Stimulated activated memory B cell treated with anti-CD40 and anti-IgM and Interleukin-4, amounts not matched to agents 10 μg/mL and 1 μg/mL and 100 μg/mL, for 72 hours (primary cell): ENCODE measurements around the gene DNMT3A.
"Not testable (repeated sequence)": the region's sequence is repeated elsewhere in the genome, so short reads cannot be mapped to it uniquely, and the experiment has no call there.

Experiments used
- ATAC-seq: fragments of 150-1000 bp; cut with Tn5 transposase; 2 replicates; pipeline ENCODE4 v1.10.0; 2021
- H3K27ac Mint-ChIP-seq: one replicate; pipeline ENCODE4 v1.8.0; 2022; ENCODE audit warnings: mild to moderate bottlenecking, mixed read lengths
- H3K27me3 Mint-ChIP-seq: one replicate; pipeline ENCODE4 v1.8.0; 2022; ENCODE audit warnings: mixed read lengths
- H3K36me3 Mint-ChIP-seq: one replicate; pipeline ENCODE4 v1.8.0; 2022; ENCODE audit warnings: mixed read lengths
- H3K4me1 Mint-ChIP-seq: one replicate; pipeline ENCODE4 v1.8.0; 2022; ENCODE audit warnings: mixed read lengths
- H3K4me3 Mint-ChIP-seq: one replicate; pipeline ENCODE4 v1.8.0; 2022; ENCODE audit warnings: mild to moderate bottlenecking, moderate library complexity, mixed read lengths
- H3K9me3 Mint-ChIP-seq: one replicate; pipeline ENCODE4 v1.8.0; 2022; ENCODE audit warnings: mixed read lengths

The DNMT3A gene

GRCh38 chr2:25213229-25213628 is 128.5 kb downstream of the DNMT3A start:
- H3K4me1 Mint-ChIP-seq, result peaks cover 43% of the 10 kb centered on the region
- no peaks in the 10 kb centered on the region for H3K27me3 Mint-ChIP-seq
- no peaks in the 10 kb centered on the region for H3K36me3 Mint-ChIP-seq
- H3K4me3 Mint-ChIP-seq, result no peak overlapping the region
- peak overlapping the region; percentile 33 for H3K27ac Mint-ChIP-seq
- H3K9me3 Mint-ChIP-seq, result no peaks in the 10 kb centered on the region
- no peak for ATAC-seq

DNA sequence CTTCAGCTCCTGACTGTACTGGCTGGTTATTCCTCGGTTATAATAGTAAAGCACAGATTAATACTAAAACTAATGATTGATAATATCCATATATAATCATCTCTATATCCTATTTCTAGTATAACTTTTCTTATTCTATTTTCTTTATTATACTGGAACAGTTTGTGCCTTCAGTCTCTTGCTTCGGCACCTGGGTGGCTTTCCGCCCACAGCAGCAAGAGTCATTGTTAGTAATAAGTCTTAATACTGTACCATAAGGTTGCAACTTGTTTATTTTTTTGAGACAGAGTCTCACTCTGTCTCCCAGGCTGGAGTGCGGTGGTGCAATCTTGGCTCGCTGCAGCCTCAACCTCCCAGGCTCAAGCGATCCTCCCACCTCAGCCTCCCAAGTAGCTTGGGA is 130.8 kb downstream of the DNMT3A start:
- H3K4me3 Mint-ChIP-seq, ATAC-seq, H3K9me3 Mint-ChIP-seq, H3K36me3 Mint-ChIP-seq, H3K27me3 Mint-ChIP-seq: not testable (repeated sequence)
- Mint-ChIP-seq H3K4me1 (peaks cover 64% of the 10 kb centered on the region), H3K27ac (peak overlapping the region; percentile 94)

- Mint-ChIP-seq H3K36me3 (no peaks in the 10 kb centered on the region), H3K4me1 (peaks cover 69% of the 10 kb centered on the region), H3K27me3 (no peaks in the 10 kb centered on the region), H3K9me3 (no peaks in the 10 kb centered on the region), H3K27ac (peak overlapping the region; percentile 94), H3K4me3 (no peak overlapping the region)
- peak; percentile 34 for ATAC-seq
These were observed 134.6 kb downstream of the DNMT3A start for GRCh38 chr2:25207078-25207545.

DNA sequence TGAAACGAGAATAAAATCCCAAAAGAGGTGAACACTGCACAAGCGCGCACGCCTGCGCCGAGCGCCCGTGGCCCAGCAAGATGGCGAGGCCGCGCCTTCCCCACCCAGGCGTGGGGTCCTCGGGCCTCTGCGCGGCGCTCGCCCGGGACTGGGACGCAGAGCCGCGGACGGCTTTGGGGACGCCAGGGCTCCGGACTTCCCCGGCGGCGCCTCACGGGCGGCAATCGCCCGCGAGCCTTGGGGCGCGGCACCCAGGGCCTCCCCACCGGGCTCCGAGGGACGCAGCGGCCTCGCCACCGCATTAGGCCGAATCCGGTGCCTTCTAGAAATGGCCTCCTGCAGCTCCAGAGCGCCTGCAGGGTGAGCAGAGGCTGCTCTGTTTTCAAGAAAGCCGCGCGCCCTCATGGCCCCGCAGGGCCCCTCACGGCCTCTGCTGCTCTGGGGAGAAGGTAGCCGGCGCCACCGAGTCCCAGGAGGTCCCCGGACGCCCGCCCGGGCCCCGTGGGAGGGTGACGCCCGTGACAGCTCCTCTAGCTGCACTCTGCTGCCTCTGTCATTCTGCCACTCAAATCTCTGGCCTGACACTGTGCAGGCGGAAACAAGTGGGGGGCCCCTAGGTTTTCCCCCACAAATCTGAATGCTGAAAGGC is 137.4 kb downstream of the DNMT3A start:
- Mint-ChIP-seq H3K27me3 (no peaks in the 10 kb centered on the region), H3K9me3 (no peaks in the 10 kb centered on the region), H3K4me1 (peaks cover 52% of the 10 kb centered on the region), H3K4me3 (peak overlapping the region; percentile 60), H3K36me3 (no peaks in the 10 kb centered on the region), H3K27ac (peak overlapping the region; percentile 62)
- peak; percentile 93 for ATAC-seq

DNA sequence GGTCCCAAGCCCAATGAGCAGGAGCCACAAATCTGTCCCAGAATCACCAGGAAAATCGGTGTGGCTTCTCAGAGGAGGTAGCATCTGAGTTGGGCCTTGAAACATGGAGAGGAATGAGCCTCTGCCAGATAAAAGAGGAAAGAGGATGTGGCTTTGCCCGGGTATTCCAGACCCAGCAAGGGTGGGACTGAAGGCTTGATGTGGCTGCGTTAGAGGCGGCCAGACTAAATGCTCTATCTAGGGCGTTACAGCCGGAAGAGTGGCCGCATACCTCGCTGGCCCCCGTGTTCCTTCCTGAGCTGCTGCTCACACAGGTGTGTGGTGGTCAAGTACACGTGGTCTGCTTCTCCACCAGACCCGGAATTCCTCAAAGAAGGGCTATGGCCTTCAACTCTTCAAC is 139.4 kb downstream of the DNMT3A start:
- peaks cover 41% of the 10 kb centered on the region for H3K4me1 Mint-ChIP-seq
- H3K36me3 Mint-ChIP-seq, result no peaks in the 10 kb centered on the region
- H3K4me3 Mint-ChIP-seq, result no peak overlapping the region
- ATAC-seq, result no peak
- H3K27ac Mint-ChIP-seq, result peak overlapping the region; percentile 23
- no peaks in the 10 kb centered on the region for H3K27me3 Mint-ChIP-seq
- no peaks in the 10 kb centered on the region for H3K9me3 Mint-ChIP-seq

GRCh38 chr2:25201794-25202193 is 139.9 kb downstream of the DNMT3A start:
- H3K27me3 Mint-ChIP-seq, result no peaks in the 10 kb centered on the region
- ATAC-seq, result no peak
- no peaks in the 10 kb centered on the region for H3K9me3 Mint-ChIP-seq
- no peak overlapping the region for H3K4me3 Mint-ChIP-seq
- peak overlapping the region; percentile 23 for H3K27ac Mint-ChIP-seq
- peaks cover 37% of the 10 kb centered on the region for H3K4me1 Mint-ChIP-seq
- no peaks in the 10 kb centered on the region for H3K36me3 Mint-ChIP-seq

DNA sequence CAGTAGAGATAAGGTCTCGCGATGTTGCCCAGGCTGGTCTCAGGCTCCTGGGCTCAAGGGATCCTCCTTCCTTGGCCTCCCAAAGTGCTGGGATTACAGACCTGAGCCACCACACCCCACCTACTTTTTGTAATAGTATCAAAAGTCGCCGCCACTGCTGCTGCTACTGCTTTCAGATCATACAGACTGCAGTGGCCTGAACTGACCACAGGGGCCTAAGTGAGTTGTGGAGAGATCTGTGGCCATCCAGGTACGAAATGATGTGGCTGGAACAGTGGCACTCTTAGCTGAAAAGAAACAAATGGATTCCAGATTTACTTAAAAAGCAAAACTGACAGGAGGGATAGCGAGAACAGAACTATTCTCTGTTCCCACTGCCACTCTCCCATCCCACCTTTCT is 140.5 kb downstream of the DNMT3A start:
- no peaks in the 10 kb centered on the region for H3K27me3 Mint-ChIP-seq
- no peak for ATAC-seq
- H3K27ac Mint-ChIP-seq, result no peak overlapping the region
- peaks cover 37% of the 10 kb centered on the region for H3K4me1 Mint-ChIP-seq
- no peak overlapping the region for H3K4me3 Mint-ChIP-seq
- no peaks in the 10 kb centered on the region for H3K36me3 Mint-ChIP-seq
- no peaks in the 10 kb centered on the region for H3K9me3 Mint-ChIP-seq

- ATAC-seq, result no peak
- Mint-ChIP-seq H3K4me3 (no peak overlapping the region), H3K9me3 (no peaks in the 10 kb centered on the region), H3K36me3 (no peaks in the 10 kb centered on the region), H3K27me3 (no peaks in the 10 kb centered on the region), H3K4me1 (peaks cover 22% of the 10 kb centered on the region), H3K27ac (no peak overlapping the region)
These were observed 143.1 kb downstream of the DNMT3A start for GRCh38 chr2:25198576-25198975.

GRCh38 chr2:25198209-25198525 is 143.6 kb downstream of the DNMT3A start:
- Mint-ChIP-seq H3K9me3 (no peaks in the 10 kb centered on the region), H3K36me3 (no peaks in the 10 kb centered on the region), H3K27ac (no peak overlapping the region)

GRCh38 chr2:25197336-25198208 is 144.2 kb downstream of the DNMT3A start:
- H3K4me3 Mint-ChIP-seq, result no peak overlapping the region
- ATAC-seq, result no peak
- H3K27me3 Mint-ChIP-seq, result no peaks in the 10 kb centered on the region
- peak overlapping the region; percentile 12 for H3K27ac Mint-ChIP-seq
- H3K4me1 Mint-ChIP-seq, result peaks cover 22% of the 10 kb centered on the region
- H3K36me3 Mint-ChIP-seq, result no peaks in the 10 kb centered on the region
- no peaks in the 10 kb centered on the region for H3K9me3 Mint-ChIP-seq

More at GRCh38 chr2:25198209-25198525, 143.6 kb downstream of the DNMT3A start:
- Mint-ChIP-seq H3K27me3 (no peaks in the 10 kb centered on the region), H3K4me3 (no peak overlapping the region), H3K4me1 (peaks cover 22% of the 10 kb centered on the region)
- no peak for ATAC-seq

GRCh38 chr2:25194576-25195122 is 147.1 kb downstream of the DNMT3A start:
- H3K9me3 Mint-ChIP-seq, result no peaks in the 10 kb centered on the region
- H3K4me1 Mint-ChIP-seq, result peaks cover 22% of the 10 kb centered on the region
- ATAC-seq, result no peak
- H3K4me3 Mint-ChIP-seq, result no peak overlapping the region
- H3K36me3 Mint-ChIP-seq, result no peaks in the 10 kb centered on the region
- no peak overlapping the region for H3K27ac Mint-ChIP-seq
- no peaks in the 10 kb centered on the region for H3K27me3 Mint-ChIP-seq

- H3K9me3 Mint-ChIP-seq, result no peaks in the 10 kb centered on the region
- no peak overlapping the region for H3K4me3 Mint-ChIP-seq
- no peaks in the 10 kb centered on the region for H3K36me3 Mint-ChIP-seq
- no peak for ATAC-seq
- H3K4me1 Mint-ChIP-seq, result peaks cover 7% of the 10 kb centered on the region
- peaks cover 9% of the 10 kb centered on the region for H3K27me3 Mint-ChIP-seq
- H3K27ac Mint-ChIP-seq, result no peak overlapping the region
These were observed 151.2 kb downstream of the DNMT3A start for GRCh38 chr2:25190536-25190935.

GRCh38 chr2:25188405-25188804 is 153.3 kb downstream of the DNMT3A start:
- H3K4me3 Mint-ChIP-seq, result no peak overlapping the region
- no peak for ATAC-seq
- H3K36me3 Mint-ChIP-seq, result no peaks in the 10 kb centered on the region
- no peaks in the 10 kb centered on the region for H3K9me3 Mint-ChIP-seq
- H3K4me1 Mint-ChIP-seq, result peaks cover 7% of the 10 kb centered on the region
- H3K27ac Mint-ChIP-seq, result no peak overlapping the region
- peaks cover 9% of the 10 kb centered on the region for H3K27me3 Mint-ChIP-seq

- H3K27me3 Mint-ChIP-seq, result peaks cover 9% of the 10 kb centered on the region
- no peak overlapping the region for H3K4me3 Mint-ChIP-seq
- no peak overlapping the region for H3K27ac Mint-ChIP-seq
- peaks cover 7% of the 10 kb centered on the region for H3K4me1 Mint-ChIP-seq
- H3K9me3 Mint-ChIP-seq, result no peaks in the 10 kb centered on the region
- H3K36me3 Mint-ChIP-seq, result no peaks in the 10 kb centered on the region
- no peak for ATAC-seq
These were observed 153.9 kb downstream of the DNMT3A start for GRCh38 chr2:25187729-25188350.

DNA sequence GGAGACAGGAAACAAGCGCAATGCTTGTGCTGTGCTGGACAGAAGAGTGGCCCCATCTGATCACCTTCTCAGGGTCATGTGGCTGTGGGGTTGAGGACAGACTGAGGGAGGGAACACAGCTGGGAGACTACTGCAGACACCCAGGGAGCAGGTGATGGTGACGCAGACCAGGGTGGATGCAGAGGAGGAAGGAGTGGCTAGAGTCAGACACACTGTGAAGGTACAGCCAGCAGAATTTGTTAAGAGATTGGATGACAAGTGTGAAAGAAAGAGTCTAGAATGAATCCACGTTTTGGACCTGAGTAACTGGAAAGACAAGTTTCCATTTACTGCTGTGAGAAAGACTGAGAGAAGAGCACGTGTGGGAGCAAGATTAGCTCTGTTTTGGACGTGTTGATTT is 157.5 kb downstream of the DNMT3A start:
- no peak for ATAC-seq
- Mint-ChIP-seq H3K9me3 (no peaks in the 10 kb centered on the region), H3K27me3 (peaks cover 11% of the 10 kb centered on the region), H3K4me3 (no peak overlapping the region), H3K4me1 (no peaks in the 10 kb centered on the region), H3K27ac (no peak overlapping the region), H3K36me3 (no peaks in the 10 kb centered on the region)
